HepG2 (cell line): ENCODE measurements around the gene EFCAB8. TPM values are rescaled to one million over a fixed set of nuclear protein-coding genes. Genes with fewer than 3 reads are reported as not detected.

ENCODE experiments used
- ATAC-seq: fragments of 200-7000 bp; cut with Tn5 transposase; 3 replicates; pipeline ENCODE4 v1.9.1; 2020; ENCODE audit warnings: mild to moderate bottlenecking, moderate library complexity
- BruUV-seq: library from RNA; stranded (reverse); fragments of 400-500 nt; replicated peaks from 2 replicates; lab custom pipeline; 2021; lab: Mats Ljungman, UMichigan
- CTCF ChIA-PET: fragments of 300-600 bp; formaldehyde crosslinking; extraction: SDS; loops from one replicate; lab custom pipeline; 2021; ENCODE audit warnings: low total read pairs, inconsistent platforms, low intra/inter-chr PET ratio; lab: Yijun Ruan, JAX
- POLR2A ChIA-PET: fragments of 350-600 bp; sonication (Branson Sonifier 250); formaldehyde crosslinking; loops from one replicate; lab custom pipeline; 2020; ENCODE audit warnings: antibody characterized with exemption, inconsistent platforms; lab: Yijun Ruan, JAX
- DNase-seq: peaks from one replicate; pipeline ENCODE4 v3.0.0-alpha.2; 2015; ENCODE audit warnings: low spot score
- FAIRE-seq: peaks from 3 replicates; lab custom pipeline; 2011; peaks lifted over from hg19 to GRCh38; lab: Jason Lieb, UNC
- H2AFZ ChIP-seq: one replicate; pipeline ENCODE4 v1.6.1; 2011; ENCODE audit warnings: low read length, inconsistent platforms
- H3K27ac ChIP-seq: fragments of 300-600 bp; 3 replicates; pipeline ENCODE4 v1.8.0; 2011; ENCODE audit warnings: mixed run types, mild to moderate bottlenecking, mixed read lengths, low read length, inconsistent platforms; ENCODE audit not compliant: insufficient read depth; ENCODE audit errors: extremely low read length
- H3K27me3 ChIP-seq, 2 experiments: fragments of 200-600 bp in 1 of 2; 2 replicates in 1 of 2; 3 replicates in 1 of 2; pipeline versions ENCODE4 v1.6.0 to v1.8.0; 2011; ENCODE audit warnings: low read length in 2 of 2, mild to moderate bottlenecking in 2 of 2, moderate library complexity in 2 of 2, inconsistent platforms in 1 of 2; ENCODE audit not compliant: insufficient read depth in 2 of 2, control insufficient read depth in 1 of 2
- H3K36me3 ChIP-seq, 2 experiments: fragments of 200-600 bp in 1 of 2; replicated peaks in 1 of 2; 2 replicates in 1 of 2; 3 replicates in 1 of 2; pipeline versions ENCODE4 v1.5.1 to v1.8.0; 2011; ENCODE audit warnings: low read length in 2 of 2, inconsistent platforms in 1 of 2; ENCODE audit not compliant: insufficient read depth in 2 of 2, control insufficient read depth in 1 of 2
- H3K4me1 ChIP-seq: 2 replicates; pipeline ENCODE4 v1.5.1; 2012; ENCODE audit warnings: low read length, inconsistent platforms; ENCODE audit not compliant: insufficient read depth
- H3K4me2 ChIP-seq: 2 replicates; pipeline ENCODE4 v1.6.0; 2011; ENCODE audit warnings: low read depth, low read length, inconsistent platforms
- H3K4me3 ChIP-seq, 3 experiments: fragments of 200-600 bp in 1 of 3; sonication (generic), shearing (Covaris generic) in 1 of 3; replicated peaks in 1 of 3; 2 replicates each; pipeline ENCODE4 v1.5.1; 2011 to 2016; ENCODE audit warnings: low read length in 3 of 3, inconsistent platforms in 2 of 3, low read depth in 2 of 3, mild to moderate bottlenecking in 2 of 3, control low read depth in 1 of 3, mixed read lengths in 1 of 3; ENCODE audit not compliant: insufficient read depth in 1 of 3
- H3K79me2 ChIP-seq: one replicate; pipeline ENCODE4 v1.6.1; 2011; ENCODE audit warnings: low read length, inconsistent platforms; ENCODE audit not compliant: insufficient read depth
- H3K9ac ChIP-seq: 2 replicates; pipeline ENCODE4 v1.6.0; 2011; ENCODE audit warnings: mild to moderate bottlenecking, low read depth, low read length, inconsistent platforms; ENCODE audit not compliant: insufficient read depth
- H3K9me3 ChIP-seq: 2 replicates; pipeline ENCODE4 v1.5.1; 2012; ENCODE audit warnings: mild to moderate bottlenecking, low read length
- H4K20me1 ChIP-seq: 2 replicates; pipeline ENCODE4 v1.6.0; 2011; ENCODE audit warnings: inconsistent platforms, mild to moderate bottlenecking, low read length, moderate library complexity; ENCODE audit not compliant: insufficient read depth
- CBX1 ChIP-seq: IDR thresholded peaks from one replicate; pipeline ENCODE4 v1.6.1; 2016; ENCODE audit warnings: antibody characterized with exemption, low read depth
- POLR2A ChIP-seq, 2 experiments: IDR thresholded peaks; 2 replicates each; pipeline ENCODE4 v1.6.1; 2011; ENCODE audit warnings: low read depth in 2 of 2, low read length in 2 of 2, mild to moderate bottlenecking in 1 of 2, moderate library complexity in 1 of 2; ENCODE audit not compliant: insufficient read depth in 1 of 2
- RXRA ChIP-seq: sonication (generic); formaldehyde crosslinking; IDR thresholded peaks from 2 replicates; pipeline ENCODE4 v1.5.1; 2020; ENCODE audit warnings: missing genetic modification reagents
- SP1 ChIP-seq, 2 experiments: fragments of 450-650 bp in 1 of 2; sonication (generic) in 1 of 2; formaldehyde crosslinking in 1 of 2; IDR thresholded peaks; 2 replicates each; pipeline versions ENCODE4 v1.4.0 to v1.6.1; 2016 to 2020; ENCODE audit warnings: missing genetic modification reagents in 1 of 2
- ZBTB38 ChIP-seq: sonication (generic); formaldehyde crosslinking; IDR thresholded peaks from 2 replicates; pipeline ENCODE4 v1.5.1; 2020; ENCODE audit warnings: mild to moderate bottlenecking, missing genetic modification reagents
- ZNF296 ChIP-seq: sonication (generic); formaldehyde crosslinking; conservative IDR thresholded peaks from 2 replicates; pipeline ENCODE4 v1.5.0; 2020; ENCODE audit warnings: mild to moderate bottlenecking, missing genetic modification reagents
- ZNF550 ChIP-seq: sonication (generic); formaldehyde crosslinking; IDR thresholded peaks from 2 replicates; pipeline ENCODE4 v1.4.0; 2020; ENCODE audit warnings: mild to moderate bottlenecking, missing genetic modification reagents, borderline replicate concordance
- ZNF614 ChIP-seq: IDR thresholded peaks from 2 replicates; pipeline ENCODE4 v1.6.1; 2018; ENCODE audit warnings: missing biosample characterization, missing genetic modification reagents, inconsistent platforms, borderline replicate concordance
- ZNF768 ChIP-seq: sonication (generic); formaldehyde crosslinking; IDR thresholded peaks from 2 replicates; pipeline ENCODE4 v1.4.0; 2020; ENCODE audit warnings: missing genetic modification reagents
- WGBS: methylation state at CpG from one replicate; pipeline ENCODE4 v1.1.6; 2017; ENCODE audit warnings: low lambda C conversion rate; 5-methylcytosine and 5-hydroxymethylcytosine counted together
- in situ Hi-C: cut with HindIII; loops from 2 replicates; pipeline ENCODE4 v1.10.0; 2017; ENCODE audit warnings: low pct_unique_long_range_greater_than_20kb; ENCODE audit not compliant: extremely low pct_ligation_motif_present
- intact Hi-C: fragments of 100-400 bp; cut with micrococcal nuclease; formaldehyde crosslinking; loops from one replicate; pipeline ENCODE4 v1.10.0; 2022; ENCODE audit not compliant: unreplicated experiment
- polyA plus RNA-seq, 8 experiments: library from polyadenylated mRNA; depleted of rRNA in 3 of 8; stranded (reverse) in 7 of 8; unstranded in 1 of 8; fragments of >200 nt; fragmentation: Illumina TruSeq in 4 of 8; extraction: Trizol in 4 of 8; gene quantifications; 2 replicates each; pipeline versions ENCODE4 v1.2.1 to v1.2.3, GENCODE V29; 2011 to 2016; ENCODE audit warnings: low read depth in 4 of 8, missing spikeins in 1 of 8, mixed read lengths in 1 of 8; ENCODE audit not compliant: insufficient read depth in 1 of 8
- total RNA-seq, 5 experiments: library from RNA; depleted of rRNA; stranded (reverse); fragments of >200 nt; fragmentation: Illumina TruSeq; extraction: Trizol; gene quantifications; 2 replicates each; pipeline ENCODE4 v1.2.3, GENCODE V29; 2016; ENCODE audit warnings: low read depth in 1 of 5
- TF ChIP-seq, protein P1 (sequence below): IDR thresholded peaks from 2 replicates; pipeline ENCODE4 v1.6.1; 2016
- TF ChIP-seq, protein P2 (sequence below): sonication (generic); formaldehyde crosslinking; IDR thresholded peaks from 2 replicates; pipeline ENCODE4 v1.5.1; 2020; ENCODE audit warnings: mild to moderate bottlenecking, missing genetic modification reagents, moderate library complexity
- TF ChIP-seq, protein P3 (sequence below): sonication (generic); formaldehyde crosslinking; IDR thresholded peaks from 2 replicates; pipeline ENCODE4 v1.5.0; 2020; ENCODE audit warnings: missing genetic modification reagents, mild to moderate bottlenecking, borderline replicate concordance
- TF ChIP-seq, protein P4 (sequence below): sonication (generic); formaldehyde crosslinking; IDR thresholded peaks from 2 replicates; pipeline ENCODE4 v1.4.0; 2020; ENCODE audit warnings: missing genetic modification reagents, borderline replicate concordance

EFCAB8 gene
- total and polyA plus RNA-seq, 2 of the 13 experiments (the other 11 are each of a cell fraction or from before 2014, with no cell fraction given), result 0.15 to 0.22 TPM

DNA sequence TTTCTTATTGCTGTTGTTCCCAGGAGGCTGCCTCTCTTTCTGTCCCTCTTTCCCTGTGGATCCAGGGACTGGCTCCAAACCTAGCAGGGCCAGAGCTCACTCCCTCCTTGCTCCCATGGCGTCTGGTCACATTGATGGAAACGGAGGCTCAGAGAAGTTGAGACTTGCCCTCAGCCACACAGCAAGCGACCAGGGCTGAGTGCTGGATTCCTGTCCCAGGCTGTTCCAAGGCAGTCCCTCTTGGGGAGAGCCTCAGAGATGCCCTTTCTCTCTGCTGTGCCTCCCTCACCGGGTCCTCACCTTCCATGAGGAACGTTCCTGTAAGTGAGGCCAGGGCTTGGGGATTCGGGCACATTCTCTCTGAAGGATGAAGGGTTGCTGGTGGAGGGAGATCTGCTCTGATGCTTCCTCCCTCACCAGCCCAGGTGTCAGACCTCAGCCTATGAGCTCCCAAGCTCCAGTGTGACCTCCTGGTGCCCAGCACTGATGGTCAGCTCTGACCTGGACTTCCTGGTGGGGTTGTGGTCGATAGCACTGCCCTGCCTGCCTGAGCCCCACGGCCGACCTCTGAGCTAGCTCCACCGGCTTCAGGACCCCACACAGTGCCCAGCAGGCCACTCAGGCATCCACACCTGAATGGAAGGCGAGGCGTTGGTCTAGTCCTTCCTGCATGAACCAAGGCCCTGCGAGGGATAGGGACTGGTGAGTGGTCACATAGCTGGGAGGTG is 118.7 kb downstream of the EFCAB8 start:
- CTCF ChIA-PET, result no interaction called here
- POLR2A ChIA-PET, result no interaction called here
- no TSS peak for BruUV-seq
- Histone ChIP-seq H4K20me1 (no peaks in the 10 kb centered on the region), H3K79me2 (no peaks in the 10 kb centered on the region), H3K4me2 (peak overlapping the region; percentile 18; the same call in 1 of the 2 replicates), H3K4me1 (peaks cover 76% of the 10 kb centered on the region), H3K9me3 (no peaks in the 10 kb centered on the region), H3K27me3 (peaks cover 9 to 43% of the 10 kb centered on the region in 2 experiments), H3K27ac (no peak overlapping the region), H3K36me3 (no peaks in the 10 kb centered on the region), H3K9ac (no peak overlapping the region), H3K4me3 (no peak overlapping the region; a peak in 1 of 6 replicates), H2AFZ (no peak overlapping the region)
- intact Hi-C loops, result no loop called here
- in situ Hi-C loops, result no loop called here
- no peak for FAIRE-seq
- DNase-seq, result no peak
- peak; percentile 13 for ATAC-seq
- 39% methylated on average over 12 of the region's 13 CpGs for WGBS
- TF ChIP-seq SP1 (IDR thresholded peaks at IDR 0.05), result no peak
- TF ChIP-seq SP1 (CRISPR knock-in tag; IDR thresholded peaks at IDR 0.05), result no peak
- TF ChIP-seq, protein P1, sequence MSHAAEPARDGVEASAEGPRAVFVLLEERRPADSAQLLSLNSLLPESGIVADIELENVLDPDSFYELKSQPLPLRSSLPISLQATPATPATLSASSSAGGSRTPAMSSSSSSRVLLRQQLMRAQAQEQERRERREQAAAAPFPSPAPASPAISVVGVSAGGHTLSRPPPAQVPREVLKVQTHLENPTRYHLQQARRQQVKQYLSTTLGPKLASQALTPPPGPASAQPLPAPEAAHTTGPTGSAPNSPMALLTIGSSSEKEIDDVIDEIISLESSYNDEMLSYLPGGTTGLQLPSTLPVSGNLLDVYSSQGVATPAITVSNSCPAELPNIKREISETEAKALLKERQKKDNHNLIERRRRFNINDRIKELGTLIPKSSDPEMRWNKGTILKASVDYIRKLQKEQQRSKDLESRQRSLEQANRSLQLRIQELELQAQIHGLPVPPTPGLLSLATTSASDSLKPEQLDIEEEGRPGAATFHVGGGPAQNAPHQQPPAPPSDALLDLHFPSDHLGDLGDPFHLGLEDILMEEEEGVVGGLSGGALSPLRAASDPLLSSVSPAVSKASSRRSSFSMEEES (CRISPR knock-in tag), result no peak
- peak; percentile 13; the same call in 1 of the 2 replicates for TF ChIP-seq RXRA
- peak; percentile 20 for TF ChIP-seq CBX1
- 0 out of 2 replicates have a peak, but pooled peaks have one; percentile 26 for TF ChIP-seq ZNF614 (CRISPR knock-in tag)
- TF ChIP-seq, protein P2, sequence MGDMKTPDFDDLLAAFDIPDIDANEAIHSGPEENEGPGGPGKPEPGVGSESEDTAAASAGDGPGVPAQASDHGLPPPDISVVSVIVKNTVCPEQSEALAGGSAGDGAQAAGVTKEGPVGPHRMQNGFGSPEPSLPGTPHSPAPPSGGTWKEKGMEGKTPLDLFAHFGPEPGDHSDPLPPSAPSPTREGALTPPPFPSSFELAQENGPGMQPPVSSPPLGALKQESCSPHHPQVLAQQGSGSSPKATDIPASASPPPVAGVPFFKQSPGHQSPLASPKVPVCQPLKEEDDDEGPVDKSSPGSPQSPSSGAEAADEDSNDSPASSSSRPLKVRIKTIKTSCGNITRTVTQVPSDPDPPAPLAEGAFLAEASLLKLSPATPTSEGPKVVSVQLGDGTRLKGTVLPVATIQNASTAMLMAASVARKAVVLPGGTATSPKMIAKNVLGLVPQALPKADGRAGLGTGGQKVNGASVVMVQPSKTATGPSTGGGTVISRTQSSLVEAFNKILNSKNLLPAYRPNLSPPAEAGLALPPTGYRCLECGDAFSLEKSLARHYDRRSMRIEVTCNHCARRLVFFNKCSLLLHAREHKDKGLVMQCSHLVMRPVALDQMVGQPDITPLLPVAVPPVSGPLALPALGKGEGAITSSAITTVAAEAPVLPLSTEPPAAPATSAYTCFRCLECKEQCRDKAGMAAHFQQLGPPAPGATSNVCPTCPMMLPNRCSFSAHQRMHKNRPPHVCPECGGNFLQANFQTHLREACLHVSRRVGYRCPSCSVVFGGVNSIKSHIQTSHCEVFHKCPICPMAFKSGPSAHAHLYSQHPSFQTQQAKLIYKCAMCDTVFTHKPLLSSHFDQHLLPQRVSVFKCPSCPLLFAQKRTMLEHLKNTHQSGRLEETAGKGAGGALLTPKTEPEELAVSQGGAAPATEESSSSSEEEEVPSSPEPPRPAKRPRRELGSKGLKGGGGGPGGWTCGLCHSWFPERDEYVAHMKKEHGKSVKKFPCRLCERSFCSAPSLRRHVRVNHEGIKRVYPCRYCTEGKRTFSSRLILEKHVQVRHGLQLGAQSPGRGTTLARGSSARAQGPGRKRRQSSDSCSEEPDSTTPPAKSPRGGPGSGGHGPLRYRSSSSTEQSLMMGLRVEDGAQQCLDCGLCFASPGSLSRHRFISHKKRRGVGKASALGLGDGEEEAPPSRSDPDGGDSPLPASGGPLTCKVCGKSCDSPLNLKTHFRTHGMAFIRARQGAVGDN (CRISPR knock-in tag), result 0 out of 2 replicates have a peak, but pooled peaks have one; percentile 48
- peak; percentile 97 for TF ChIP-seq ZNF768 (CRISPR knock-in tag)
- TF ChIP-seq ZBTB38, result no peak
- TF ChIP-seq ZNF296 (CRISPR knock-in tag), result 0 out of 2 replicates have a peak, but pooled peaks have one; percentile 46
- TF ChIP-seq, protein P3, sequence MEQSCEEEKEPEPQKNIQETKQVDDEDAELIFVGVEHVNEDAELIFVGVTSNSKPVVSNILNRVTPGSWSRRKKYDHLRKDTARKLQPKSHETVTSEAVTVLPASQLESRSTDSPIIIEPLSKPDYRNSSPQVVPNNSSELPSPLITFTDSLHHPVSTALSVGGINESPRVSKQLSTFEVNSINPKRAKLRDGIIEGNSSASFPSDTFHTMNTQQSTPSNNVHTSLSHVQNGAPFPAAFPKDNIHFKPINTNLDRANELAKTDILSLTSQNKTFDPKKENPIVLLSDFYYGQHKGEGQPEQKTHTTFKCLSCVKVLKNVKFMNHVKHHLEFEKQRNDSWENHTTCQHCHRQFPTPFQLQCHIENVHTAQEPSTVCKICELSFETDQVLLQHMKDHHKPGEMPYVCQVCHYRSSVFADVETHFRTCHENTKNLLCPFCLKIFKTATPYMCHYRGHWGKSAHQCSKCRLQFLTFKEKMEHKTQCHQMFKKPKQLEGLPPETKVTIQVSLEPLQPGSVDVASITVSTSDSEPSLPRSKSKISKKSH (CRISPR knock-in tag), result peak; percentile 78; the same call in 1 of the 2 replicates
- no peak for TF ChIP-seq ZNF550
- no peak for TF ChIP-seq POLR2A (IDR thresholded peaks at IDR 0.05; ENCODE audit: insufficient read depth in 1 of 2, low read depth in 2 of 2, low read length in 2 of 2)
- TF ChIP-seq, protein P4, sequence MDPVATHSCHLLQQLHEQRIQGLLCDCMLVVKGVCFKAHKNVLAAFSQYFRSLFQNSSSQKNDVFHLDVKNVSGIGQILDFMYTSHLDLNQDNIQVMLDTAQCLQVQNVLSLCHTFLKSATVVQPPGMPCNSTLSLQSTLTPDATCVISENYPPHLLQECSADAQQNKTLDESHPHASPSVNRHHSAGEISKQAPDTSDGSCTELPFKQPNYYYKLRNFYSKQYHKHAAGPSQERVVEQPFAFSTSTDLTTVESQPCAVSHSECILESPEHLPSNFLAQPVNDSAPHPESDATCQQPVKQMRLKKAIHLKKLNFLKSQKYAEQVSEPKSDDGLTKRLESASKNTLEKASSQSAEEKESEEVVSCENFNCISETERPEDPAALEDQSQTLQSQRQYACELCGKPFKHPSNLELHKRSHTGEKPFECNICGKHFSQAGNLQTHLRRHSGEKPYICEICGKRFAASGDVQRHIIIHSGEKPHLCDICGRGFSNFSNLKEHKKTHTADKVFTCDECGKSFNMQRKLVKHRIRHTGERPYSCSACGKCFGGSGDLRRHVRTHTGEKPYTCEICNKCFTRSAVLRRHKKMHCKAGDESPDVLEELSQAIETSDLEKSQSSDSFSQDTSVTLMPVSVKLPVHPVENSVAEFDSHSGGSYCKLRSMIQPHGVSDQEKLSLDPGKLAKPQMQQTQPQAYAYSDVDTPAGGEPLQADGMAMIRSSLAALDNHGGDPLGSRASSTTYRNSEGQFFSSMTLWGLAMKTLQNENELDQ (CRISPR knock-in tag), result no peak
